HepG2 (cell line): ENCODE measurements around the gene CPS1. TPM values are rescaled to one million over a fixed set of nuclear protein-coding genes. Genes with fewer than 3 reads are reported as not detected.
A peak's percentile ranks its signal among the peaks of the same experiment; 100 is the strongest.

ENCODE experiments used
- ADNP ChIP-seq: sonication (generic); formaldehyde crosslinking; IDR thresholded peaks from 2 replicates; pipeline ENCODE4 v1.4.0; 2020; ENCODE audit warnings: missing genetic modification reagents
- CHCHD3 ChIP-seq: sonication (generic); formaldehyde crosslinking; IDR thresholded peaks from 2 replicates; pipeline ENCODE4 v1.8.0; 2022; ENCODE audit warnings: mild to moderate bottlenecking, missing genetic modification reagents, moderate library complexity
- FOXA3 ChIP-seq: IDR thresholded peaks from 2 replicates; pipeline ENCODE4 v1.6.1; 2016; ENCODE audit warnings: missing genetic modification reagents, missing compliant biosample characterization
- MAFG ChIP-seq: sonication (generic); formaldehyde crosslinking; IDR thresholded peaks from 2 replicates; pipeline ENCODE4 v1.5.1; 2020; ENCODE audit warnings: mild to moderate bottlenecking, missing genetic modification reagents
- PAX8 ChIP-seq: sonication (generic); formaldehyde crosslinking; IDR thresholded peaks from 2 replicates; pipeline ENCODE4 v1.8.0; 2022; ENCODE audit warnings: mild to moderate bottlenecking, missing genetic modification reagents, borderline replicate concordance
- POLR2G ChIP-seq: fragments of 200-400 bp; formaldehyde crosslinking; IDR thresholded peaks from 2 replicates; pipeline ENCODE4 v1.6.1; 2018; ENCODE audit warnings: mild to moderate bottlenecking, low read depth, low read length, moderate library complexity
- RAD21 ChIP-seq: fragments of 450-650 bp; formaldehyde crosslinking; IDR thresholded peaks from 2 replicates; pipeline ENCODE4 v1.5.0; 2020; ENCODE audit warnings: mild to moderate bottlenecking
- SALL1 ChIP-seq: sonication (generic); formaldehyde crosslinking; IDR thresholded peaks from 2 replicates; pipeline ENCODE4 v1.8.0; 2022; ENCODE audit warnings: mild to moderate bottlenecking, missing genetic modification reagents
- SSRP1 ChIP-seq: IDR thresholded peaks from 2 replicates; pipeline ENCODE4 v1.6.1; 2016; ENCODE audit warnings: control low read depth
- TFE3 ChIP-seq: IDR thresholded peaks from 2 replicates; pipeline ENCODE4 v1.6.1; 2016
- ZKSCAN5 ChIP-seq: sonication (generic); formaldehyde crosslinking; IDR thresholded peaks from 2 replicates; pipeline ENCODE4 v1.5.1; 2020; ENCODE audit warnings: mild to moderate bottlenecking, missing genetic modification reagents
- ZNF230 ChIP-seq: sonication (generic); formaldehyde crosslinking; IDR thresholded peaks from 2 replicates; pipeline ENCODE4 v1.4.0; 2020; ENCODE audit warnings: mild to moderate bottlenecking, missing genetic modification reagents
- ZNF572 ChIP-seq: sonication (generic); formaldehyde crosslinking; IDR thresholded peaks from 2 replicates; pipeline ENCODE4 v1.5.1; 2020; ENCODE audit warnings: mild to moderate bottlenecking, missing genetic modification reagents
- ZNF574 ChIP-seq: sonication (generic); formaldehyde crosslinking; IDR thresholded peaks from 2 replicates; pipeline ENCODE4 v1.4.0; 2020; ENCODE audit warnings: missing genetic modification reagents
- ZNF781 ChIP-seq: sonication (generic); formaldehyde crosslinking; IDR thresholded peaks from 2 replicates; pipeline ENCODE4 v1.5.1; 2020; ENCODE audit warnings: borderline replicate concordance, mild to moderate bottlenecking, missing genetic modification reagents; ENCODE audit errors: not compliant biosample characterization
- ZNF879 ChIP-seq: sonication (generic); formaldehyde crosslinking; IDR thresholded peaks from 2 replicates; pipeline ENCODE4 v1.8.1; 2023; ENCODE audit warnings: missing genetic modification reagents
- polyA plus RNA-seq, 8 experiments: library from polyadenylated mRNA; depleted of rRNA in 3 of 8; stranded (reverse) in 7 of 8; unstranded in 1 of 8; fragments of >200 nt; fragmentation: Illumina TruSeq in 4 of 8; extraction: Trizol in 4 of 8; gene quantifications; 2 replicates each; pipeline versions ENCODE4 v1.2.1 to v1.2.3, GENCODE V29; 2011 to 2016; ENCODE audit warnings: low read depth in 4 of 8, missing spikeins in 1 of 8, mixed read lengths in 1 of 8; ENCODE audit not compliant: insufficient read depth in 1 of 8
- total RNA-seq, 5 experiments: library from RNA; depleted of rRNA; stranded (reverse); fragments of >200 nt; fragmentation: Illumina TruSeq; extraction: Trizol; gene quantifications; 2 replicates each; pipeline ENCODE4 v1.2.3, GENCODE V29; 2016; ENCODE audit warnings: low read depth in 1 of 5
- TF ChIP-seq, protein P1 (sequence below), 2 experiments: sonication (generic) in 1 of 2; formaldehyde crosslinking in 1 of 2; IDR thresholded peaks; 2 replicates each; pipeline versions ENCODE4 v1.4.0 to v1.6.1; 2018 to 2020; ENCODE audit warnings: missing genetic modification reagents in 2 of 2, borderline replicate concordance in 1 of 2, low read depth in 1 of 2, mild to moderate bottlenecking in 1 of 2, missing biosample characterization in 1 of 2
- TF ChIP-seq, protein P2 (sequence below), 2 experiments: fragments of 450-650 bp in 1 of 2; sonication (generic) in 1 of 2; formaldehyde crosslinking; IDR thresholded peaks; 2 replicates each; pipeline versions ENCODE4 v1.5.0 to v1.8.0; 2020 to 2022; ENCODE audit warnings: mild to moderate bottlenecking in 1 of 2, missing genetic modification reagents in 1 of 2

Gene CPS1
- total and polyA plus RNA-seq, 2 of the 13 experiments (the other 11 are each of a cell fraction or from before 2014, with no cell fraction given) = 24.4 to 51.7 TPM

GRCh38 chr2:210539578-210540416, 16.6 kb upstream of the CPS1 start (continued):
- TF ChIP-seq POLR2G (no peak), ZNF230 (CRISPR knock-in tag) (no peak), ZNF781 (peak; percentile 57), ZNF879 (CRISPR knock-in tag) (no peak), ZKSCAN5 (no peak), RAD21 (CRISPR knock-in tag) (no peak), MAFG (CRISPR knock-in tag) (no peak), SALL1 (CRISPR knock-in tag) (peak; percentile 45; the same call in 1 of the 2 replicates), PAX8 (CRISPR knock-in tag) (no peak), CHCHD3 (no peak), ADNP (CRISPR knock-in tag) (no peak), ZNF574 (no peak), TFE3 (CRISPR knock-in tag) (no peak), ZNF572 (CRISPR knock-in tag) (no peak), FOXA3 (CRISPR knock-in tag) (no peak; the same call in 1 of the 2 replicates), SSRP1 (CRISPR knock-in tag) (no peak)
- TF ChIP-seq, protein P1, sequence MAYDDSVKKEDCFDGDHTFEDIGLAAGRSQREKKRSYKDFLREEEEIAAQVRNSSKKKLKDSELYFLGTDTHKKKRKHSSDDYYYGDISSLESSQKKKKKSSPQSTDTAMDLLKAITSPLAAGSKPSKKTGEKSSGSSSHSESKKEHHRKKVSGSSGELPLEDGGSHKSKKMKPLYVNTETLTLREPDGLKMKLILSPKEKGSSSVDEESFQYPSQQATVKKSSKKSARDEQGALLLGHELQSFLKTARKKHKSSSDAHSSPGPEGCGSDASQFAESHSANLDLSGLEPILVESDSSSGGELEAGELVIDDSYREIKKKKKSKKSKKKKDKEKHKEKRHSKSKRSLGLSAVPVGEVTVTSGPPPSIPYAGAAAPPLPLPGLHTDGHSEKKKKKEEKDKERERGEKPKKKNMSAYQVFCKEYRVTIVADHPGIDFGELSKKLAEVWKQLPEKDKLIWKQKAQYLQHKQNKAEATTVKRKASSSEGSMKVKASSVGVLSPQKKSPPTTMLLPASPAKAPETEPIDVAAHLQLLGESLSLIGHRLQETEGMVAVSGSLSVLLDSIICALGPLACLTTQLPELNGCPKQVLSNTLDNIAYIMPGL (CRISPR knock-in tag; IDR thresholded peaks at IDR 0.05; ENCODE audit: borderline replicate concordance in 1 of 2, low read depth in 1 of 2) = no peak
- TF ChIP-seq, protein P2, sequence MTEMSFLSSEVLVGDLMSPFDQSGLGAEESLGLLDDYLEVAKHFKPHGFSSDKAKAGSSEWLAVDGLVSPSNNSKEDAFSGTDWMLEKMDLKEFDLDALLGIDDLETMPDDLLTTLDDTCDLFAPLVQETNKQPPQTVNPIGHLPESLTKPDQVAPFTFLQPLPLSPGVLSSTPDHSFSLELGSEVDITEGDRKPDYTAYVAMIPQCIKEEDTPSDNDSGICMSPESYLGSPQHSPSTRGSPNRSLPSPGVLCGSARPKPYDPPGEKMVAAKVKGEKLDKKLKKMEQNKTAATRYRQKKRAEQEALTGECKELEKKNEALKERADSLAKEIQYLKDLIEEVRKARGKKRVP (CRISPR knock-in tag; IDR thresholded peaks at IDR 0.05) = no peak
